Thymus (tissue), 2 donors: ENCODE data around the gene BSPRY. TPM values are rescaled to one million over a fixed set of nuclear protein-coding genes. Genes with fewer than 3 reads are reported as not detected.

Experiments used
- polyA plus RNA-seq: library from polyadenylated mRNA; stranded (reverse); fragments of 200-250 nt; gene quantifications from one replicate; pipeline ENCODE4 v1.2.3, GENCODE V29; 2013
- total RNA-seq: library from RNA; stranded (reverse); fragments of 120-200 nt; gene quantifications from one replicate; pipeline ENCODE4 v1.2.4, GENCODE V29; 2013
- donor health status: healthy.

BSPRY gene
- total and polyA plus RNA-seq, 2 donors: 2.3 to 6.1 TPM

Other genes with a start within 250 kb of the BSPRY start
- gene SLC31A2, start 198.5 kb upstream of the BSPRY start, total RNA-seq: 11.8 TPM
- gene SLC31A2, start 198.5 kb upstream of the BSPRY start, polyA plus RNA-seq: 20.7 TPM
- 19.3 TPM for gene FKBP15, start 128.3 kb upstream of the BSPRY start, total RNA-seq
- 14.8 TPM for gene FKBP15, start 128.3 kb upstream of the BSPRY start, polyA plus RNA-seq
- gene SLC31A1, start 128.0 kb upstream of the BSPRY start, total RNA-seq: 5.4 TPM
- 6.4 TPM for gene SLC31A1, start 128.0 kb upstream of the BSPRY start, polyA plus RNA-seq
- gene CDC26, start 74.0 kb upstream of the BSPRY start, total RNA-seq: 45.2 TPM
- 45.5 TPM for gene CDC26, start 74.0 kb upstream of the BSPRY start, polyA plus RNA-seq
- gene PRPF4, start 73.9 kb upstream of the BSPRY start, total RNA-seq: 22.8 TPM
- 18.5 TPM for gene PRPF4, start 73.9 kb upstream of the BSPRY start, polyA plus RNA-seq
- gene RNF183, start 46.2 kb upstream of the BSPRY start, total RNA-seq: 0.24 TPM
- gene RNF183, start 46.2 kb upstream of the BSPRY start, polyA plus RNA-seq: 0.46 TPM
- gene WDR31, start 9.3 kb upstream of the BSPRY start, total RNA-seq: 0.76 TPM
- gene WDR31, start 9.3 kb upstream of the BSPRY start, polyA plus RNA-seq: 1.3 TPM
- 11.3 TPM for gene HDHD3, start 27.4 kb downstream of the BSPRY start, total RNA-seq
- gene HDHD3, start 27.4 kb downstream of the BSPRY start, polyA plus RNA-seq: 21.6 TPM
- 12.7 TPM for gene ALAD, start 51.7 kb downstream of the BSPRY start, total RNA-seq
- 29.9 TPM for gene ALAD, start 51.7 kb downstream of the BSPRY start, polyA plus RNA-seq
- 78.9 TPM for gene POLE3, start 61.1 kb downstream of the BSPRY start, total RNA-seq
- gene POLE3, start 61.1 kb downstream of the BSPRY start, polyA plus RNA-seq: 47.8 TPM
- 0.47 TPM for gene C9orf43, start 61.2 kb downstream of the BSPRY start, total RNA-seq
- 0.75 TPM for gene C9orf43, start 61.2 kb downstream of the BSPRY start, polyA plus RNA-seq
- 21.4 TPM for gene RGS3, start 114.2 kb downstream of the BSPRY start, total RNA-seq
- gene RGS3, start 114.2 kb downstream of the BSPRY start, polyA plus RNA-seq: 16.5 TPM